BJ (cell line): Measurements from ENCODE around the gene GRIK2. TPM values are rescaled to one million over a fixed set of nuclear protein-coding genes. Genes with fewer than 3 reads are reported as not detected.

Experiments used
- CTCF ChIA-PET: fragments of 350-600 bp; formaldehyde crosslinking; extraction: SDS; loops from one replicate; lab custom pipeline; 2021; ENCODE audit warnings: antibody characterized with exemption, inconsistent platforms; lab: Yijun Ruan, JAX
- POLR2A ChIA-PET: fragments of 300-600 bp; sonication (Branson Sonifier 250); formaldehyde crosslinking; extraction: SDS; loops from one replicate; lab custom pipeline; 2021; ENCODE audit warnings: antibody characterized with exemption; lab: Charles Lee
- DNase-seq: peaks from one replicate; pipeline ENCODE4 v3.0.0-alpha.2; 2011; ENCODE audit warnings: low read depth
- H3K27me3 ChIP-seq: 2 replicates; pipeline ENCODE4 v1.6.0; 2011; ENCODE audit warnings: low read length; ENCODE audit not compliant: control insufficient read depth, insufficient read depth
- H3K36me3 ChIP-seq: 2 replicates; pipeline ENCODE4 v1.5.1; 2011; ENCODE audit warnings: low read length; ENCODE audit not compliant: control insufficient read depth, insufficient read depth
- H3K4me3 ChIP-seq: 2 replicates; pipeline ENCODE4 v1.5.1; 2011; ENCODE audit warnings: low read depth, mild to moderate bottlenecking, control low read depth, low read length
- CTCF ChIP-seq: IDR thresholded peaks from 2 replicates; pipeline ENCODE4 v1.5.1; 2011; ENCODE audit warnings: low read depth, mild to moderate bottlenecking, control low read depth, inconsistent platforms, low read length, moderate library complexity; ENCODE audit not compliant: insufficient read depth
- polyA plus RNA-seq: library from polyadenylated mRNA; depleted of rRNA; stranded (reverse); fragments of >200 nt; gene quantifications from 2 replicates; pipeline ENCODE4 v1.2.3, GENCODE V29; 2011

Gene GRIK2
- polyA plus RNA-seq, 1 experiment = 23.0 TPM

- ChIA-PET POLR2A (no interaction called here), CTCF (no interaction called here)
- DNase-seq = no peak
- Histone ChIP-seq H3K4me3 (no peak overlapping the region), H3K27me3 (no peaks in the 10 kb centered on the region), H3K36me3 (no peaks in the 10 kb centered on the region)
- no peak for TF ChIP-seq CTCF
Observed at GRCh38 chr6:102051720-102052119, 658.2 kb downstream of the GRIK2 start.

GRCh38 chr6:102064142-102064541, 670.6 kb downstream of the GRIK2 start:
- DNase-seq = no peak
- Histone ChIP-seq H3K4me3 (no peak overlapping the region), H3K36me3 (no peaks in the 10 kb centered on the region), H3K27me3 (no peaks in the 10 kb centered on the region)
- CTCF ChIA-PET = no interaction called here
- TF ChIP-seq CTCF = no peak
- POLR2A ChIA-PET = no interaction called here

GRCh38 chr6:102066301-102066700, 672.8 kb downstream of the GRIK2 start:
- Histone ChIP-seq H3K4me3 (no peak overlapping the region), H3K27me3 (no peaks in the 10 kb centered on the region), H3K36me3 (no peaks in the 10 kb centered on the region)
- ChIA-PET CTCF (no interaction called here), POLR2A (no interaction called here)
- DNase-seq = no peak
- TF ChIP-seq CTCF = no peak

- ChIA-PET CTCF (no interaction called here), POLR2A (no interaction called here)
- no peaks in the 10 kb centered on the region for H3K27me3 ChIP-seq
- DNase-seq = no peak
- H3K4me3 ChIP-seq = no peak overlapping the region
- no peak for TF ChIP-seq CTCF
- H3K36me3 ChIP-seq = no peaks in the 10 kb centered on the region
Observed at GRCh38 chr6:102068349-102068929, 674.9 kb downstream of the GRIK2 start.

GRCh38 chr6:102075539-102075938, 682.0 kb downstream of the GRIK2 start:
- no peaks in the 10 kb centered on the region for H3K27me3 ChIP-seq
- DNase-seq = peak; percentile 4
- TF ChIP-seq CTCF = no peak
- H3K36me3 ChIP-seq = no peaks in the 10 kb centered on the region
- CTCF ChIA-PET = no interaction called here
- POLR2A ChIA-PET = no interaction called here
- no peak overlapping the region for H3K4me3 ChIP-seq
